ENCODE results near the gene ZNF502. TPM values are rescaled to one million over a fixed set of nuclear protein-coding genes. Genes with fewer than 3 reads are reported as not detected.

ZNF502 gene
- total and polyA plus RNA-seq, 2 of the 13 experiments (the other 11 are each of a cell fraction or from before 2014, with no cell fraction given): not detected

GRCh38 chr3:44761424-44762169 is 49.1 kb downstream of the ZNF502 start, which contains the start of the genes KIAA1143 and KIF15 (continued):
- TF ChIP-seq PATZ1 (CRISPR knock-in tag; IDR thresholded peaks at IDR 0.05) (peak; percentile 34; the same call in 1 of the 2 replicates), TCF7L2 (IDR thresholded peaks at IDR 0.05; ENCODE audit: low read depth, low read length) (no peak), ZNF547 (CRISPR knock-in tag; IDR thresholded peaks at IDR 0.05) (peak; percentile 28; the same call in 1 of the 2 replicates), NFE2L1 (CRISPR knock-in tag; IDR thresholded peaks at IDR 0.05; ENCODE audit: borderline replicate concordance) (no peak; the same call in 1 of the 2 replicates), SMAD1 (CRISPR knock-in tag; IDR thresholded peaks at IDR 0.05; ENCODE audit: borderline replicate concordance, low read depth) (peak; percentile 92; the same call in 1 of the 2 replicates), PRDM15 (CRISPR knock-in tag; IDR thresholded peaks at IDR 0.05) (no peak), ZNF350 (CRISPR knock-in tag; IDR thresholded peaks at IDR 0.05; ENCODE audit: borderline replicate concordance, low read depth) (peak; percentile 93), TOPORS (CRISPR knock-in tag; IDR thresholded peaks at IDR 0.05) (peak; percentile 62; the same call in 1 of the 2 replicates), PHB2 (IDR thresholded peaks at IDR 0.05; ENCODE audit: partially characterized antibody) (no peak), CHCHD3 (CRISPR knock-in tag; IDR thresholded peaks at IDR 0.05) (peak; percentile 85; the same call in 1 of the 2 replicates)
- TF ChIP-seq, protein P1, sequence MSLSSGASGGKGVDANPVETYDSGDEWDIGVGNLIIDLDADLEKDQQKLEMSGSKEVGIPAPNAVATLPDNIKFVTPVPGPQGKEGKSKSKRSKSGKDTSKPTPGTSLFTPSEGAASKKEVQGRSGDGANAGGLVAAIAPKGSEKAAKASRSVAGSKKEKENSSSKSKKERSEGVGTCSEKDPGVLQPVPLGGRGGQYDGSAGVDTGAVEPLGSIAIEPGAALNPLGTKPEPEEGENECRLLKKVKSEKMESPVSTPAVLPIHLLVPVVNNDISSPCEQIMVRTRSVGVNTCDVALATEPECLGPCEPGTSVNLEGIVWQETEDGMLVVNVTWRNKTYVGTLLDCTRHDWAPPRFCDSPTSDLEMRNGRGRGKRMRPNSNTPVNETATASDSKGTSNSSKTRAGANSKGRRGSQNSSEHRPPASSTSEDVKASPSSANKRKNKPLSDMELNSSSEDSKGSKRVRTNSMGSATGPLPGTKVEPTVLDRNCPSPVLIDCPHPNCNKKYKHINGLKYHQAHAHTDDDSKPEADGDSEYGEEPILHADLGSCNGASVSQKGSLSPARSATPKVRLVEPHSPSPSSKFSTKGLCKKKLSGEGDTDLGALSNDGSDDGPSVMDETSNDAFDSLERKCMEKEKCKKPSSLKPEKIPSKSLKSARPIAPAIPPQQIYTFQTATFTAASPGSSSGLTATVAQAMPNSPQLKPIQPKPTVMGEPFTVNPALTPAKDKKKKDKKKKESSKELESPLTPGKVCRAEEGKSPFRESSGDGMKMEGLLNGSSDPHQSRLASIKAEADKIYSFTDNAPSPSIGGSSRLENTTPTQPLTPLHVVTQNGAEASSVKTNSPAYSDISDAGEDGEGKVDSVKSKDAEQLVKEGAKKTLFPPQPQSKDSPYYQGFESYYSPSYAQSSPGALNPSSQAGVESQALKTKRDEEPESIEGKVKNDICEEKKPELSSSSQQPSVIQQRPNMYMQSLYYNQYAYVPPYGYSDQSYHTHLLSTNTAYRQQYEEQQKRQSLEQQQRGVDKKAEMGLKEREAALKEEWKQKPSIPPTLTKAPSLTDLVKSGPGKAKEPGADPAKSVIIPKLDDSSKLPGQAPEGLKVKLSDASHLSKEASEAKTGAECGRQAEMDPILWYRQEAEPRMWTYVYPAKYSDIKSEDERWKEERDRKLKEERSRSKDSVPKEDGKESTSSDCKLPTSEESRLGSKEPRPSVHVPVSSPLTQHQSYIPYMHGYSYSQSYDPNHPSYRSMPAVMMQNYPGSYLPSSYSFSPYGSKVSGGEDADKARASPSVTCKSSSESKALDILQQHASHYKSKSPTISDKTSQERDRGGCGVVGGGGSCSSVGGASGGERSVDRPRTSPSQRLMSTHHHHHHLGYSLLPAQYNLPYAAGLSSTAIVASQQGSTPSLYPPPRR (CRISPR knock-in tag; IDR thresholded peaks at IDR 0.05; ENCODE audit: borderline replicate concordance): peak; percentile 81

Data from HepG2 (cell line).